ENCODE data around the gene APOA1.
A peak's percentile ranks its signal among the peaks of the same experiment; 100 is the strongest.
"Not testable (repeated sequence)": the region's sequence is repeated elsewhere in the genome, so short reads cannot be mapped to it uniquely, and the experiment has no call there.

APOA1 gene

DNA sequence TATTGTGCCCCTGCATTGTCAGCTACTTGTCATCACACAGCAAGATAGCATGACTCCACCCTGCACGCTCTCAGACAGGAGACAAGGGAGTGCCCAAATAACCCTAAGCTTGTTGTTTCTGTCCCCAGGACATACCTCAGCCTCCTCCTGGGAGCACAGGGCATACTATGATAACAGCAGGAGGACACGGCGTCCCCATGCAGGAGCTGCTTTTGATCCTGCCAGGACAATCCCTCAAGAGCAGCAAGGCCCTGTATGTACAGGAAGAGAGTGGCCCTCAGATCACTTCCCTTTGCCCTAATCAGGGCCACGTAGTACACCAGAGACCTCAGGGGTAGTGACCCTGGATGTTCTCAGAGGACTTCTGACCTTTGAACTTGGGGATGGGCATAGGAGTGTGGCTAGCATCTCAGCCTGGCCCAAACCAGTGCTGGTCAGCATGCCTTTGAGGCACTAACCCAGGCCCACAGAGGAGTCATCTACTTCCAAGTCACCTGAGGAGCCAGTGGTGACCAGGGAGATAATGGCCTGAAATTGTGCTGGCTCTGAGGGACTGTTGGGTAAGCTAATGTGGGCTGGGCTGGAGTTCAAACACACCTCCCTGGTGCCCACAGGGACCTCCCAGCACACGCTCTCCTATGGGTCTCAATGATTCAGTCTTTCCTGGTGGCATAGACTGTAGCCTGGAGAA is 23.5 kb downstream of the APOA1 start:
- DNase-seq (ENCODE audit: low read depth) = no peak

DNA sequence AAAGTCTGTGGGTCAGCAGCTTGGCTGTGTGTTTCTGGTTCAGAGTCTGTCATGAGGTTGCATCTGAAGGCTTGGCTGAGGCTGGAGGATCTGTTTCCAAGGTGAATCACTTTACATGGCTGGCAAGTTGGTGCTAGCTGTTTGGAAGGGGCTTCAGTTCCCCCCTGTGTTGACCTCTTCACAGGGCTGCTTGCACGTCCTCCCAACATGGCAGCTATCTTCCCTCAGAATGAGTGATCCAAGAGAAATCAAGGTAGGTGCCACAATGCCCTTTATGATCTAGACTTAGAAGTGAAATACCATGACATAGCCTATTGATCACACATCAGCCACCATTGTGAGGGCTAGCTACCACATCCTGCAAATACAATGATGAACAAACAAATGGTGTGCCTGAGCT is 24.3 kb downstream of the APOA1 start:
- DNase-seq (ENCODE audit: low read depth) = no peak

DNA sequence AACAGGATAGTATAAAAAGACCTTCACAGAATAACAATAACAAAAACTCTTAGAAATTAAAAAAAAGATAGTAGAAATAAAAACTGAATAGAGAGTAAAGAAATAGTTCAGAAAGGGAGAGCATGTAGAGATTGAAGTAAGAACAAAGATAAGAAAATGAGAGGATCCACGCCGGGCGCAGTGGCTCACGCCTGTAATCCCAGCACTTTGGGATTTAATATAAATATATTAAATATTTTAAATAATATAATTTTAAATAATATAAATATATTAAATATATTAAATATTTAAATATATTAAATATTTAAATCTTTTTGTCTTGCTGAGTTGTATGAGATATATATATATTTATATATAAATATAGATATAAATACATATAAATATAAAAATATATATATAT is 25.3 kb downstream of the APOA1 start:
- no peak for DNase-seq (ENCODE audit: low read depth)

DNA sequence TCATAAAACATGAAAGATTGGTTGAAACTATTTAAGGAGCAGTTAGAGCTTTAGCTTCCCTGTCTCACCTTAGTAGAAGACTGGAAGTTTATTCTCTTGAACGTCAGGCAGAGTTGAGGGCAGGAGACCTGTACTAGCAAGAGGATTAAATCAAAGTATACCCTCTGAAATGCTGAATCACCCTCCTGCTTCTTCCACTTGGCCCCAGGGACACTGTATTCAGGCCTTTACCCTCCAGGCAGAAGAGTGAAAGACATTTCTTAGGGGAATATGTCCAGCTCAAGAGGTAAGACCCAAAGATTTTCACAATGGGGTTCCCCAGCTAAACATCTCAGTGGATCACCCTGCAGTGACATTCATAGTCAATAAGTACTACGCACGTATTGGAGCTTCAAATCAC is 26.2 kb downstream of the APOA1 start:
- no peak for DNase-seq (ENCODE audit: low read depth)

DNA sequence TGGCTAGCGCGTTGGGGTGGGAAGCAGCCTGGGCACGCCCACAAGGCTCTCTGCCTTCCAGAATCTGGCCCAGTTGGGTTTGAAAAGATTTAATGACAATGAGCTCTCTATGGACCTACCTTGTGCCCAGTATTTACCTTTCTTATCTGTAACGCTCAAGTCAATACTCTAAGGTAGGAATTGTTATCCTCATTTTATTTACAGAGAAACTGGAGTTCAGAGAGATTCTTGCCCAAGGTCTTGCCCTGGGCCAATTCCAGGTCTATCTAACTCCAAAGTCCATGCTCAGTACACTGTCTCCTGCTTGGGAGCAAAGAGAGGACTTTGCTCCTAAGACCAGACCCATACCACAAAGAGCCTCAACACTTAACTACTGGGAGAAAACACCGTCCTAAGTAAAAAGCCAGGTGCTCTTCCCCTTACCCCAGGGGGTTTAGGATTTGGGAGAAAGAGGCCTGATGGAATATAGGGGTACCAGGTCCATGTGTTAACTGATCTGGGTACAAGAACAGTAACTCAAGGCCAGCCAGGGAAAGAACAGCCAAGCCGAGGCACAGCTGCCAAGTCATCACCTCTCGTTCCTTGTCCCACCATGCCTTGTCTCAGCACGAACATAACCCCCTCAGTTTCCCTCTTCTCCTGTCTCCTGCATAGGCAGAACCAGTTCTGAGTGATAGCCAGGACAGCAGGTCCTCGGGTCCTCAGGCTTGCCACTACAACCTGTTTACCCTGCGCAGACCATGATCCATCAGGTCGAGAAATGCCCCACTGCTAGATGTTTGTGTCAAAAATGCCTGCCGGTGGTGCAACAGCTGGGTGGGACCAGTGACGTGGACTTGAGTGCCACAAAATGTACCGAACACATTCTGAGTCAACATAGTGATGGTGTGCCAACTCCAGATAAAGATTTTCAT is 28.9 kb downstream of the APOA1 start:
- no peak for DNase-seq (ENCODE audit: low read depth)

DNA sequence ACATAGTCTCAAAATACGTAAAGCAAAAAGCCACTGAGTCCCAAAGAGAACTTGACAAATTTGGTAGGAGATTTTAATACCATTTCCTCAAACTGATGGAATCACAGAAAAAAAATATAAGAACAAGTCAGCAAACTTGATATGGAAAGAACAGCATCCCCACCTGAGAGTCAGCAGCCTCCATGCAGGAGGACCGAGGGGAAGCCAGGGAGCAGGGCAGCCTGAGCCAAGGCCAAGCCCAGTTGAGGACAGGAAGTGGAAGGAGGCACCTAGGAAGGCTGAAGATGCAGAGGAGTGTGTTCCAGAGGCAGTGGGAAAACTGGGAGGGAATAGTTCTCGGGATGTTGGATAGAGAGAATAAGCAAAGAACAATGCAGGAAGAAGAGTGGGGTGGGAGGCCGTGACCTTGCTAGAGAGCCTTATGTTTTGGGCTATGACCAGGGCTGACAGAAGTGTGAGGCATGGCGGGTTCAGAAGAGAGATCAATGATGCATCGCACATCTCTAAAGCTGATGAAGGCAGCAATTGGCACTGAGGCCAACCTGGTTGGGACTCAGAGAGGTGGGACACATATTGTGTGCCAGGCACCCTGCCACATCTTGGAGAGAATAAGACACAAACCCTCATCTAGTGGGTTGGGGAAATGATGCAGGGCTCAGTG is 29.7 kb downstream of the APOA1 start:
- no peak for DNase-seq (ENCODE audit: low read depth)

DNA sequence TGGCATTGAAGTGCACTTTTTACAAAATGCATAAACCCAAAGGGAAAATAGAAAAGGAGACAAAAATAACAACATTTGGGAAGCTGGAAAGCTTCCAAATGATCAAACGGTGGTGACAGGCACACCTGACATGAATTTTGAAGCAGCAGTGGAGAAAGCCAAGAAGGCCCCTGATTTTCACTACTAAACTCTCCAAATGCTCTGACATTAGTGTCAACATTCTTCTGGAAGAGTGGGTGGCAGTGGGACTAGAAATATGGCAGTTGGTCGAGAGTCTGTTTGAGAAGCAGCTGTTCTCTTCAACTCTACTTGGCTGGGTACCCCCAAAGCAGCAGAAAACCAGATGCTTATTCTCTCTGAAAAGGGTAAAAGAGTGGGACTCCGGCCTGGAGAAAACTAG is 33.4 kb downstream of the APOA1 start:
- no peak for DNase-seq (ENCODE audit: low read depth)

DNA sequence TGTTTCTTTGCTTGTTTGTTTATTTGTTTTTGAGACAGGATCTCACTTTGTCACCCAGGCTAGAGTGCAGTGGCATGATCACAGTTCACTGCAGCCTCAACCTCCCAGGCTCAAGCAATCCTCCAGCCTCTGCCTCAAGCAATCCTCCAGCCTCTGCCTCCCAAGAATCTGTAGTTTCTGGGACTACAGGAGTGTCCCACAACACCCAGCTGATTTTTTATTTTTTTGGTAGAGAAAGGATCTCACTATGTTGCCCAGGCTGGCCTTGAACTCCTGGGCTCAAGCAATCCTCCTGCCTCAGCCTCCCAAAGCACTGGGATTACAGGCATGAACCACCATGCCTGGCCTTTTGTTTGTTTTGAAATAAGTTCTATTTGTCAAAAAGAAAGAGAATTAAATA is 35.8 kb downstream of the APOA1 start:
- DNase-seq (ENCODE audit: low read depth) = not testable (repeated sequence)

DNA sequence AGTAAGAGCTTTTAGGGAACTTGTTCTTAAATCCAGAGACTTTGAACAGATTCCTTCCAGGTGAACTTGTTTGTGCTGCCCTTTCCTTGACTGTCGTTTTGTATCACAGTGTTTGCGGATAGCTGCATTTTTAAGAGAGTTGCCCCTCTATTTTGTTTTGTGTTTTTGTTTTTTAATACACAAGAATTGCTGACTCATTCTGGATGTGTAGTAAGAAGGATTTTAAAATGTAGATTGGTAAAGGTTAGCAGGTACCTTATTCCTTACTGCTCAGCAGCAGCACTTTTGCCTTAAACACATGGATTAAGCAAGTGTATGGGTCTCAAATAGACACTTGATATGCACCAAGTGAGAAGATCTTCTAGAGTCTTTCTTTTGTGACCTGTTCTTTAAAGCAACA is 36.8 kb downstream of the APOA1 start:
- DNase-seq (ENCODE audit: low read depth) = no peak

DNA sequence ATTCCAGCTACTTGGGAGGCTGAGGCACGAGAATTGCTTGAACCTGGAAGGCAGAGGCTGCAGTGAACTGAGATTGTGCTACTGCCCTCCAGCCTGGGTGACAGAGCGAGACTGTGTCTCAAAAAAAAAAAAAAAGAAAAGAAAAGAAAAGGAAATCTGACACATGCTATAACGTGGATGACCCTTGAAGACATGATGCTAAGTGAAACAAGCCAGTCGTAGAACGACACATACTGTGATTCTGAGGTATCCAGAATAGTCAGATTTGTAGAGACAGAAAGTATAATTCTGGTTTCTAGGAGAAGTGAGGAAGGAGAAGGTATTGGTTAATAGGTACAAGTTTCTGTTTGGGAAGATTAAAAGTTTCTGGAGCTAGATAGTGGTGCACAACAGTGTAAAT is 39.1 kb downstream of the APOA1 start:
- DNase-seq (ENCODE audit: low read depth) = no peak

DNA sequence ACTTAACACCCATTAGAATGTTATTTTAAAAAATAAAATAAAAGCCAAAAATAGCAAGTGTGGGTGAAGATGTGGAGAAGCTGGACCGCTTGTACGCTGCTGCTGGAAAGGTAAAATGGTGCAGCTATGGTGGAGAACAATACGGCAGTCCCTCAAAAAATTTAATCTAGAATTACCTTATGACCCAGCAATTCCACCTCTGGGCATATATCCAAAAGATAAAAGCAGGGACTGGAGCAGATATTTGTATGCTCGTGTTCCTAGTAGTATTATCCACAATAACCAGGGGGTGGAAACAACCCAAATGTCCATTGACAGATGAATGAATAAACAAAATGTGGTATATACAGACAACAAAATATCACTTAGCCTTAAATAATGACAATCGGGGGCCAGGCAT is 39.6 kb downstream of the APOA1 start:
- DNase-seq (ENCODE audit: low read depth) = no peak

DNA sequence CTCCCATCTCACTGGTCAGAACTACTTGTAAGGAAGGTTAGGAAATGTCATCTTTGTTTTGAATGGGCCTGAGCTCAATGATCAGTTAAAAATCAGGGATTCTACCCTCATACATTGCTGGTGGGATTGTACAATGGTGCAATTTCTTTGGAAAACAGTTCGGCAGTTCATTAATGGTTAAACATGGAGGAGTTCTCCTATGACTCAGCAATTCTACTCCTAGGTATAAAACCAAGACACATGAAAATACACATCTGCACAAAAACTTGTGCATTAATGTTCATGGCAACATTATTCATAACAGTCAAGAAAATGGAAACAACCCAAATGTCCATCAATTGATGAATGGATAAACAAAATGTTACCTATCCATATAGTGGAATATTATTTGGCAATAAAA is 40.9 kb downstream of the APOA1 start:
- no peak for DNase-seq (ENCODE audit: low read depth)

DNA sequence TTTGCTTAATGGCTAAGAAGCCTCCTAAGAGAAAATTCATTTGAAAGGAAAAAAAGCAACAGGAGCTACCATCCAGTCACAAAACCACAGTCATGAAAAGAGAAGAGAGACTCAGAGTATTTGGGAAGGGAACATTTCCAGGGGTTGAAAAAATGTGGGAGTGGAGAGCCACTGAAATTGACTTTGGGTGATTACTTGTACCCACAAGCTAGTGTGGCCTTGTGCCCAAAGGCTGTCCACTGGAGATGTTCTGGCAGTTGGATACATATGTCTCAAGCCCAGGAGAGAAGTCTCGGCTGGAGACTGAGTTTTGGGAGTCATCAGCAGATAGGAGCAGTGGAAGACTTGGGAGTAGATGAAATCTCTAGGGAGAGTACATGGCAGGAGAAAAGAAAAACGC is 42.6 kb downstream of the APOA1 start:
- DNase-seq (ENCODE audit: low read depth) = no peak

DNA sequence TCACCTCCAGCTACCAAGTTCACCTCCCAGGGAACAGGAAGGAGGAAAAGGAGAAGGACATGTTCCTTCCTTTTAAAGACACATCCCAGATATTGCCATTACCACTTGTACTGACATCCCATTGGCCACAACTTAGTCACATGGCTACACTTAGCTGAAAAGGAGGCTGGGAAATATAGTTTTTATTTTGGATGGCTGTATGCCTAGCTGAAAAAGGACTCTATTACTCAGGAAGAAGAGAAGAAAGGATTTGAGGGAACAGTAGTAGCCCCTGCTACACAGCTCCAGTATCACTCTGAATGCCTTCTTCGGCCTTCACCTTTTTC is 43.7 kb downstream of the APOA1 start:
- DNase-seq (ENCODE audit: low read depth) = no peak

DNA sequence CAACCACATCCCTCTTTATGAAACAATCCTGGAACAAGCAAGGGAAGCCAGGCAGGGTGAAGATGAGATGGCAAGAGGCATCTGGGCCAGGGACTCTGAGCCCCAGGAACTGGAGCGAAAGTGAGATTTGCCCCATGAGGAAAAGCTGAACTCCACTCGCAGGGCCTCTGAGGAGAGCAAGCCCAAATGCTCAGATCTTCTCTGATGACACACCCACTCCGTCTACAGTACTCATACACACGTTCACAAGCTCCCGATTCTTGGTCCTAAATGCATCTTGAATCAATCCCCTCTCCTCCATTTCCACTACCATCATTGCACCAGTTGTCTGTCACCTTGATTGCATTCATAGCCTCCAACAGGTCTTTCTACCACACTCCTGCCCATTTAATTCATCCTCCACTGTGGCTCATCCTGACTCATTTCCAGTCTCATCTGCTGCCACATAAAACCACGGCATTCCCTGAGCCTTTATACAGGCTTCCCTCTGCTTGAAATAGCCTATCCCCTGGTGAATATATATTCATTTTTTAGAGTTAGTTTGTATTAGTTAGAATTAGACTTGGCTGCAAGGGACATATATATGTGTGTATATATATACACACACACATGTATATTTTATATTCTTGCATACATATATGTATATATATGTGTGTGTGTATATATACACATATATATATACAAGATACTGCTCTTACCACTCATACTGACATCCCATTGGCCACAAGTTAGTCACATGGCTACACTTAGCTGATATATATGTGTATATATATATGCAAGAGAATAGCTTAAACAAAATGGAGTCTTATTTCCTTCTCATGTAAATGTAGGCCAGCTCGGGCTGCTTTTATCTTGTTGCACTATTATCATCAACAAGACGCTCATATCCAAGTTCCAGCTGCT is 44.3 kb downstream of the APOA1 start:
- no peak for DNase-seq (ENCODE audit: low read depth)

DNA sequence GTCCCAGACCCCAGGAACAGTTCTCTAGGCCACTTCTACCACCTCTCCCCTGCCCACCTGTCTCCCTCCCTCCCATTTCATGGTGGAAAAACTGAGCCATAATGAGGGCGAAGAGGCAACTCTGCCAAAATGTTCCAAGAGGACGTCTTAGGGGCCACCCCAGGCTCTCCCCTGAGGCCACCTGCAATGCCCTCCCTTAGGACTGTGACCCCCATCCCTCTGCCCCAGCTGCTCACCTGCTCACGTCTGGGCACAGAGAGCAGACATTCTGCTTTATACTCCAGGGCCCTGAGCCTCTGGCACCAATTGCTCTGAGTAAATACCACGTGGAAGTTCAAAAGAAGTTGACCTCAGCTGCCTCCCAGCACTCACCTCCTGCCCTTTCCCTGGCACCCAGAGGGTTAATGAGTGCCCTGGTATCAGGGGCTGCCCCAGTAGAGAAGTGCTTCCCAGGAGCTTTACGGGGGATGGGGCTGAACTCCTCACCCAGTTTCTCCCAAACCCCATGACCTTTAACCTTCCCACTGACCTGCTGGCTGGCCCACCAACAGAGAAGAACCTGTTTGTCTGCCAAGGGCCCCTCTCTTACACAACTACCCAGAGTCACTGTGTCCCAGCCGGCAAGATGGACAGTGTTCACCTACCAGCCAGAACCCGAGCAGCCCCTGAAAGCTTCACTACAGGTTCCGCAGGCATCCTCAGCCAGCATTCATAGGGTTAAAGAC is 45.1 kb downstream of the APOA1 start:
- no peak for DNase-seq (ENCODE audit: low read depth)

DNA sequence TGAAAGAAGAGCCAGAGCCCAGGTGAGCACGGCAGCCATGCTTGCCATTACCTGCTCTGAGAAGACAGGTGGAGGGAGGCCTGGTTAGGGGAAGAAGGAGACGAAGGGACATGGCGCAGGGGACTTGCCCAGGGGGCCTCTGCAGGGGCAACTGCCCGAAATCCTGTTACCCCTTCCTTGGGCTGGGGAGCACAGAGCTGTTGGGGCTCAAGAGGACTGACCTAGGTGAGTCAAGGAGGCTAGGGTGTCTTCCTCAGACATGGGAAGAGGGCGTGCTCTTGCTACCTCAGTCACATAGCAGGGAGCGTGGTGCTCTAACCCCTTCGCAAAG is 45.6 kb downstream of the APOA1 start, which contains the start of gene APOA5:
Gene APOA5, minus strand, starts transcription at position 67 of the 331 bp plus-strand sequence. Its CDS starts 19 bp downstream, at position 48.
- DNase-seq (ENCODE audit: low read depth) = no peak

DNA sequence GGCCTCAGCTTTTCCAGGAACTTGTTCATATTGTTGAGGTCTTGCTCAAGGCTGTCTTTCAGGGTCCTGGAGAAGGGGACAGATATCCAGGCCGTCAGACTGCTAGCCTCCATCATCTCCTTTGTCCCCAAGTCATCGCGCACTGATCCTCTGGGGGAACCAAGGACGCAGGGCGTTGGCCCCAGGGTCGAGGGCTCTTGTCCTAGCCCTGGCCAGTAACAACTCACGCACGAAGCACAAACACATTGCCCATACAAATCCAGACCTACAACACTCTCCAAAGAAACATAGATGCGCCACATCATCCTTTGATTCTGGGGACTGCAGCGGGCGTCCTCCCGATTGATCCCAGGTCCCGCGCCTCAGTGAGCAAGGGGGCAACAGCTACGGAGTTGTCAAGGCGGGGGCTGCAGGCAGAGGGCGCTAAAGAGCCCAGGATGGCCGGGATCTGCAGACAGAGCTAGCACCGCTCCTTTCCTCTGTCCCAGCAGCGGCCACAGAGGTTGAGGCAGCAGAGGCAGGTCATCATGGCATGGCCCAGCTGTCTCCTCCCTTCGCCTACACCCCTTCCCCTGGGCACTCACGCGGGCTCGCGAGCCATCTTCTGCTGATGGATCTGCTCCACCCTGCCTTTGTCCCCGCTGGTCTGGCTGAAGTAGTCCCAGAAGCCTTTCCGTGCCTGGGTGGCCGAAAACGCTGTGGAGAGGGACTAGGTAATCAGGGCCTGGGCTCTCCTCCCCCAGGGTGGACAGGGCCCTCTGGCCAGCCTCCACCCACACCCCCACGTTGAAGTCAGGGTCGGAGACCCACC is 46.2 kb downstream of the APOA1 start:
- DNase-seq (ENCODE audit: low read depth) = peak; percentile 62

DNA sequence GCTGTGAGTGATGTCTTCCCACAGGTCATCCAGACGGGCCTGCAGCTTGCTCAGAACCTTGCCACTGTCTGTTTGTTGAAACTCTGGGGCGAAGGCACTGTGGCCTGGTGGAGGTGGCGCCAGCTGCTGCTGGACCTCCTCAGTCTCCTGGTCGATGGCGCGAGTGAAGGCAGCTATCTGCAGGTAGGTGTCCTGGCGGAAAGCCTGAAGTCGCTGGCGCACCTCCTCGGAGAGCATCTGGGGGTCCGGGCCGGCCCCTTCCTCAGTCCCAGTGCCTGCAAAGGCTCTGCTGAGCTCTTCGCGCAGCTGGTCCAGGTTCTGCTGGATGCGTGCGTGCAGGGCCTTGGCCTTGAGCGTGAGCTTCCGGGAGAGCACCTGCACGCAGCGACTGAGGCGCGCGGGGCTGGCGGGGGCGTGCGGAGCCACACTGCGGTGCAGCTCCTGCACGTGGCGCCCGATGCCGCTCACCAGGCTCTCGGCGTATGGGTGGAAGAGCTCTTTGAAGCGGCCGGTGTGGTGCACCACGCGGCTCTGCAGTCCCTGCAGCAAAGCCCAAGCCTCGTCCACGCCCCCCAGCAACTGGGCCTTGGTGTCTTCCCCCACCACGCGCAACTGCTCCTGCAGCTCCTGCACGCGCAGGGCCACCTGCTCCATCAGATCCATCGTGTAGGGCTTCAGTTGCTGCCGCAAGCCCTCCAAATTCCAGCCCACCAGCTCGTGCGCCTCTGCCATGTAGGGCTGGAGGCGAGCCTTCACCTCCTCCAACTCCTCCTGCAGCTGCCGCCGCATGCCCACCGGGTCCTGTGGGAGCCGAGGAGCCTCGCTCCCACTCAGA is 47.0 kb downstream of the APOA1 start:
- no peak for DNase-seq (ENCODE audit: low read depth)

DNA sequence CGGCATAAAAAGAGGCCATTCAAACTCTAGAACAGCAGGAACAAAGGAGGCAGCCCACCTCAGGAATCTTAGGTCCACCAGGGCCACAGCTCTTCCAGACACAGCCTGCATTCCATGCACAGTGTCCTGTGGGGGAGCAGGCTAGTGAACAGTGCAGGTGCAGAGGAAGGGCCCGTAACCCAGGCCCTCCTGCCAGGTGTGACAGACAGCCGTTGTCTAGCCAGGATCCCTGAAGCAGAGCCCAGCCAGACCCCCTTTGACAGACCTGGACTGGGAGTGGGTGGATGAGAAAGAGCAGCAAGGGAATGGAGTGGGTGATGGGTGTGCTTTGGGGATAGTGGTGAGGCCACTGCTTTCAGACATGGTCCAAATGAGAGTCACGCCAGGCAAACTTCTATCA is 48.4 kb downstream of the APOA1 start:
- no peak for DNase-seq (ENCODE audit: low read depth)

All from stimulated activated CD8-positive, alpha-beta memory T cell treated with anti-CD3 and anti-CD28 coated beads, Interleukin-12 subunit alpha, Interleukin-12 subunit beta, amount 100 ng/mL, for 1 hour (primary cell).